ENCODE data around the gene PNLIPRP3. TPM values are rescaled to one million over a fixed set of nuclear protein-coding genes. Genes with fewer than 3 reads are reported as not detected.

The PNLIPRP3 gene
- total and polyA plus RNA-seq, 2 donors (not counting 1 experiment from before 2014, with no cell fraction given): not detected

GRCh38 chr10:116524736-116525135 lies 97.1 kb downstream of the PNLIPRP3 start:
- no peaks in the 10 kb centered on the region for H4K20me1 ChIP-seq (ENCODE audit: control insufficient read depth, extremely low read depth, insufficient read depth, low read length)
- TF ChIP-seq, protein P1, sequence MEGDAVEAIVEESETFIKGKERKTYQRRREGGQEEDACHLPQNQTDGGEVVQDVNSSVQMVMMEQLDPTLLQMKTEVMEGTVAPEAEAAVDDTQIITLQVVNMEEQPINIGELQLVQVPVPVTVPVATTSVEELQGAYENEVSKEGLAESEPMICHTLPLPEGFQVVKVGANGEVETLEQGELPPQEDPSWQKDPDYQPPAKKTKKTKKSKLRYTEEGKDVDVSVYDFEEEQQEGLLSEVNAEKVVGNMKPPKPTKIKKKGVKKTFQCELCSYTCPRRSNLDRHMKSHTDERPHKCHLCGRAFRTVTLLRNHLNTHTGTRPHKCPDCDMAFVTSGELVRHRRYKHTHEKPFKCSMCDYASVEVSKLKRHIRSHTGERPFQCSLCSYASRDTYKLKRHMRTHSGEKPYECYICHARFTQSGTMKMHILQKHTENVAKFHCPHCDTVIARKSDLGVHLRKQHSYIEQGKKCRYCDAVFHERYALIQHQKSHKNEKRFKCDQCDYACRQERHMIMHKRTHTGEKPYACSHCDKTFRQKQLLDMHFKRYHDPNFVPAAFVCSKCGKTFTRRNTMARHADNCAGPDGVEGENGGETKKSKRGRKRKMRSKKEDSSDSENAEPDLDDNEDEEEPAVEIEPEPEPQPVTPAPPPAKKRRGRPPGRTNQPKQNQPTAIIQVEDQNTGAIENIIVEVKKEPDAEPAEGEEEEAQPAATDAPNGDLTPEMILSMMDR (conservative IDR thresholded peaks at IDR 0.05 in 1 of 2, IDR thresholded peaks at IDR 0.05 in 1 of 2; ENCODE audit: low read depth in 1 of 2, low read length in 2 of 2): no peak
- TF ChIP-seq EZH2 (IDR thresholded peaks at IDR 0.05; ENCODE audit: low read length, missing control alignments): no peak
- no peak for DNase-seq (ENCODE audit: low read depth in 2 of 2)
- no peaks in the 10 kb centered on the region for H3K4me1 ChIP-seq (ENCODE audit: control insufficient read depth, extremely low read depth, insufficient read depth, low read length)
- no peak overlapping the region for H3K4me2 ChIP-seq (ENCODE audit: extremely low read depth, insufficient read depth, low read length)
- no peak overlapping the region for H3K4me3 ChIP-seq (replicated peaks in 1 of 4; ENCODE audit: control extremely low read depth in 1 of 4, insufficient read depth in 1 of 4, low read depth in 3 of 4, low read length in 4 of 4)
- no peak overlapping the region for H2AFZ ChIP-seq (ENCODE audit: low read length)
- no peak overlapping the region for H3K9ac ChIP-seq (ENCODE audit: insufficient read depth, low read length)
- no peaks in the 10 kb centered on the region for H3K79me2 ChIP-seq (ENCODE audit: control insufficient read depth, insufficient read depth, low read length)
- H3K9me3 ChIP-seq (ENCODE audit: control insufficient read depth, insufficient read depth, low read depth, low read length): no peaks in the 10 kb centered on the region
- H3K36me3 ChIP-seq (ENCODE audit: control insufficient read depth, insufficient read depth, low read length): no peaks in the 10 kb centered on the region
- no peak overlapping the region for H3K27ac ChIP-seq (ENCODE audit: insufficient read depth, low read length)
- no peaks in the 10 kb centered on the region for H3K27me3 ChIP-seq (ENCODE audit: control insufficient read depth, insufficient read depth, low read length)

- no peak for TF ChIP-seq EZH2 (IDR thresholded peaks at IDR 0.05; ENCODE audit: low read length, missing control alignments)
- TF ChIP-seq, protein P1 (conservative IDR thresholded peaks at IDR 0.05 in 1 of 2, IDR thresholded peaks at IDR 0.05 in 1 of 2; ENCODE audit: low read depth in 1 of 2, low read length in 2 of 2): no peak
- H3K4me1 ChIP-seq (ENCODE audit: control insufficient read depth, extremely low read depth, insufficient read depth, low read length): no peaks in the 10 kb centered on the region
- no peak for DNase-seq (ENCODE audit: low read depth in 2 of 2)
- no peak overlapping the region for H3K27ac ChIP-seq (ENCODE audit: insufficient read depth, low read length)
- no peaks in the 10 kb centered on the region for H3K36me3 ChIP-seq (ENCODE audit: control insufficient read depth, insufficient read depth, low read length)
- H2AFZ ChIP-seq (ENCODE audit: low read length): no peak overlapping the region
- H3K4me3 ChIP-seq (replicated peaks in 1 of 4; ENCODE audit: control extremely low read depth in 1 of 4, insufficient read depth in 1 of 4, low read depth in 3 of 4, low read length in 4 of 4): no peak overlapping the region
- no peaks in the 10 kb centered on the region for H3K27me3 ChIP-seq (ENCODE audit: control insufficient read depth, insufficient read depth, low read length)
- H3K79me2 ChIP-seq (ENCODE audit: control insufficient read depth, insufficient read depth, low read length): no peaks in the 10 kb centered on the region
- no peaks in the 10 kb centered on the region for H3K9me3 ChIP-seq (ENCODE audit: control insufficient read depth, insufficient read depth, low read depth, low read length)
- no peak overlapping the region for H3K4me2 ChIP-seq (ENCODE audit: extremely low read depth, insufficient read depth, low read length)
- H4K20me1 ChIP-seq (ENCODE audit: control insufficient read depth, extremely low read depth, insufficient read depth, low read length): no peaks in the 10 kb centered on the region
- H3K9ac ChIP-seq (ENCODE audit: insufficient read depth, low read length): no peak overlapping the region
Measured at GRCh38 chr10:116526219-116526618, 98.6 kb downstream of the PNLIPRP3 start.

Other genes starting within 250 kb of the PNLIPRP3 start
- 6.3 and 23.1 TPM in 2 replicates for gene GFRA1, start 154.6 kb upstream of the PNLIPRP3 start, total RNA-seq
- gene GFRA1, start 154.6 kb upstream of the PNLIPRP3 start, polyA plus RNA-seq: 6.1 and 29.6 TPM in 2 replicates
- gene CCDC172, start 103.4 kb upstream of the PNLIPRP3 start, total RNA-seq: not detected in 2 replicates
- not detected in 2 replicates for gene CCDC172, start 103.4 kb upstream of the PNLIPRP3 start, polyA plus RNA-seq
- not detected in 2 replicates for gene PNLIP, start 118.1 kb downstream of the PNLIPRP3 start, total RNA-seq
- not detected in 2 replicates for gene PNLIP, start 118.1 kb downstream of the PNLIPRP3 start, polyA plus RNA-seq
- not detected in 2 replicates for gene PNLIPRP1, start 163.1 kb downstream of the PNLIPRP3 start, total RNA-seq
- not detected in 2 replicates for gene PNLIPRP1, start 163.1 kb downstream of the PNLIPRP3 start, polyA plus RNA-seq
- gene PNLIPRP2, start 193.1 kb downstream of the PNLIPRP3 start, total RNA-seq: not detected in 2 replicates
- gene PNLIPRP2, start 193.1 kb downstream of the PNLIPRP3 start, polyA plus RNA-seq: not detected in 2 replicates

Data from fibroblast of lung (primary cell).